GM19467 (cell line): Measurements from ENCODE around the gene GUCY1A2.

Experiments
- ATAC-seq: cut with Tn5 transposase; IDR thresholded peaks from one replicate; pipeline ENCODE4 v1.9.1; 2021; ENCODE audit warnings: mild to moderate bottlenecking, moderate library complexity; ENCODE audit not compliant: unreplicated experiment

Gene GUCY1A2

DNA sequence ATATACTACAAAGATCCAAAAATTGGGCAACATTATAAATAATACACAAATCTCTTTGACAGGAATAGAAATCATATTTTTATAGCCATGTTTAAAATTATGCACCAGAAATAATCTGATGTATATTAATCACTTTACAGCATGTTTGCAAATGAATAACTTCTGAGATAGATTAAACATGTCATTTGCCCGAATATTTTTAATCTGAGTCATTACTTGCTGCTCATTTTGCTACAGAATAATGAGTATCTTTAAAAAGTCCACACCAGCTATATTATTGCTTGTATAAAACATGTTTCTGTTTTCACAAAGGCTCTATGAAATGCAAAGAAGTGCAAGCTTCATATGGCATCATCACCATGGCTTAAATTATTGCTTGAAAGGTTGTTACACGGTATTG lies 336.8 kb downstream of the GUCY1A2 start:
- ATAC-seq: no peak

DNA sequence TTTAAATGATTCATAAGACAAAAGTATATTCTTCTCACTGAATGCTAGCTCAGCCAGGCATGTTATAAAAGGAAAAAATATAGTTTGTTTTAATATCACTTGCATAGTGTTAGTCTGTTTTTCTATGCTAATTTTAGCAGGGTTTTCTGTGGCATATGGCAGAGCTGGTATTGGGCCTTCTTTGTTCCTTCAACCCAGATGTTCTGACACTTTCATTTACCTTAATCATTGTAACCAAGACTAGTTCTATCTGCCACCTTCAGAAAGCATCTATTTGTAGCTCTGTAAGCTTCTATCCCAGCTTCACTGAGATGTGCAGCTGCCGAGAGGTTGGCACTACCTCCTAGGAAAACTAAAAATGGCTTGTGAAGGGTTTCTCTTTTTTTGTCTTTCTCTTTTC lies 338.7 kb downstream of the GUCY1A2 start:
- no peak for ATAC-seq

DNA sequence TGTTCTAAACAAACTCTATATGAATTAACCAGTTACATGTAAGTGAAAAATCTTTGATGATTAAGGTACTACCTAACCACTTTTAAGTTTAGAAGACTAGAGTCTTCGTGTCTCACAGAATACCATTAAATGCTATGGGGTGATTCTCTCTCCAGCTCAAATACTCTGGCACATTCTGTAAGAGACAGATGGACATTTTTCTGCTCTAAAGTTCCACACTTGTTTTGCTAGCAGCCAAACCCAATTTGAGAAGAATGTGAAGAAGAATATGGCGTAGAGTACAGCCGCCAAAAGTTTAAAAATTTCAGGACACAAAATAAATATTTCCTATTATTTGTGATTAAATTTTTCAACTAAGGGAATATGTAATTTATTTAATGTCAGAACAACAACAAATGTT lies 339.1 kb downstream of the GUCY1A2 start:
- ATAC-seq: no peak

DNA sequence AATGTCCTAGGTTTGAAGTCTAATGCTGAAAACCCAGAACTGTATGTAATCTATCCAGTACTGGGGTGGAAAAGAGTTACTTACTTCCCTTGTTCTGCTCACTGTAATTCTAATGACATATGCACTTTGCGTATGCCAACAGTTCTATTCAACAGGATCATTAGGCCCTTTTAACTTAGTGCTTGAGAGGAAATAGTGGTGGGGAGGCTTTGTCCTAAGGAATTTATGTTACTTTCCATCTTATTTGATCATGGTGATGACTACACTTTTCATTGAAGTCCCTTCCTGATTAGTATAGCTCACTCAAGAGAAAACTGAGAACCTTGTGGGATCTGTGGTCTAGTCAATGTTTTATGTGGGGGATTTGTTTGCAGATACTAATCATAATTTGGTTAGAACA lies 348.2 kb downstream of the GUCY1A2 start:
- ATAC-seq: no peak

DNA sequence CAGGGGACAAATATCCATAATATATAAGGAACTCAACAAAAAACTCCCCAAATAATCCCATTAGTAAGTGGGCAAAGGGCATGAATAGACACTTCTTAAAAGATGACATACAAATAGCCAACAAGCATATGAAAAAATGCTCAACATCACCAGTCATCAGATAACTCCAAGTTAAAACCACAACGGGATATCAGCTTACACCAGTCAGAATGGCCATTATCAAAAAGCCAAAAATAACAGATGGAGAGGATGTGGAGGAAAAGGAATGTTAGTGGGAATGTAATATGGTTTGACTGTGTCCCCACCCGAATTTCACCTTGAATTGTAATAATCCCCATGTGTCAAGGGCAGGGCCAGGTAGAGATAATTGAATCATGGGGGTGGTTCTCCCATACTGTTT lies 350.1 kb downstream of the GUCY1A2 start:
- no peak for ATAC-seq

DNA sequence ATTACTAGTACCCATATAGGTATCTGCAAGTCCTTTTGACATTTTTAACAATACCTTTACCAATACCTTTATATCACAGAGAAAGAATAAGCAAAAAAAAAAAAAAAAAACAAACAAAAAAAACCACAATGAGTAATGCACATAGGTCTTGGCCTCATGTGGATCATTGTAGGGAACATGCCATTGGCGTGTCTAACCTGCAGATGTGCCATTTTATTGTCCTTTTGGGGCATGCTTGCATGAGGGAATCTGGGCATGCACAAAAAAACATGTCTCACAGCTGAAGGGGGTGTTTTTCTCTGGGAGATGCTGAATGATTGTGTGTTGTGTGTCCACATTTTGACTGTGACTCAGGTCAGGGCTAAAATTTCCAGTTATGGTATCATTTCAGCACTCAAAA lies 361.6 kb downstream of the GUCY1A2 start:
- no peak for ATAC-seq

DNA sequence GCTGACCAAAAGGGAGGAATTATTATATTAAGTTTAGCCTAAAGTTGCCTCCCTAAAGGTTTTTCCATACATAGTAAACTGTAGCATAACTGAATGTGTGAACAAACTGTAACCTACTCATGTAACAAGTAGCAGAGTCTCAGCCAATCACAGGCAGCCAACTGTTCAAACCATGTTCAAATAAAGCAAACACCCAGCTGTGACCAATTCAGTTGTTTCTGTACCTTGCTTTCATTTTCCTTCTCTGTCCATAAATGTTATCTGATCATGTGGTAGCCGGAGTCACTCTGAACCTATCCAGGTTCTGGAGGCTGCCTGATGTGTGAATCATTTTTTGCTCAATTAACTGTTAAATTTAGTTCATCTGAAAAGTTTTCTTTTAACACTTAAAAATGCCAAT lies 373.5 kb downstream of the GUCY1A2 start:
- ATAC-seq: no peak

DNA sequence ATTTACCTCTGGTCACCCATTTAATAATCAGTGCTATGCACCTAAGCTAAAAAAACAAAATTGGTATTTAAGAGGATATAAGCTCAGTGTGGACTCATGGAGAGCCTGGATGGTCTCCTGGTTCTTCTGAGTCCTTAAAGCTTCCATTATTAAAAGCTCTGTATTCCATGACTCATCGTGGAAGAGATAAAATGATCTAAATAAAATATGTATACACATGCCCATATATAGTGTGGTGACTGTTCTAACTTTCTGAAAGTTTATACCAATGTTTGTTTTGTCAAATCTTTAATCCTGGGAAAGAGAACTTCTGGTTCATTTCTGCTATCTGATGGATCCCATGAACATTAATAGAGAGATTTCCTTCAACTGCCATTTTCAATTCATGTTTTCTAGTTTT lies 375.9 kb downstream of the GUCY1A2 start:
- ATAC-seq: no peak

DNA sequence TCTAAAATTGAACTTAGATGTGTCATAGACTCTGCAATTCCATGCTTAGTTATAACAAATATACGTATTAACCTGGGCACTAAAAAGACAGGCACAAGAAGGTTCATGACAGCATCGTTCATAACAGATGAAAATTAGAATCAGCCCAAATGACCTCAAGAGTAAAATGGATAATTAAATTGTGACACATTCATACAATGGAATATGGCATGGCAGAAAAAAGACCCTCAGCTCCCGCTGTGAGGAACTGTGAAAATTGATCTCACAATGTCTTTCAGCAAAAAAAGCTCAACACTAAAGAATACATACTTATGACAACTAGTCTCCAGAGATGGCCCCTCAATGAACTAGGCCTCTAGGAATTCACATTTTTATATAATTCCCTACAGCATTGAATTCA lies 386.0 kb downstream of the GUCY1A2 start:
- no peak for ATAC-seq

DNA sequence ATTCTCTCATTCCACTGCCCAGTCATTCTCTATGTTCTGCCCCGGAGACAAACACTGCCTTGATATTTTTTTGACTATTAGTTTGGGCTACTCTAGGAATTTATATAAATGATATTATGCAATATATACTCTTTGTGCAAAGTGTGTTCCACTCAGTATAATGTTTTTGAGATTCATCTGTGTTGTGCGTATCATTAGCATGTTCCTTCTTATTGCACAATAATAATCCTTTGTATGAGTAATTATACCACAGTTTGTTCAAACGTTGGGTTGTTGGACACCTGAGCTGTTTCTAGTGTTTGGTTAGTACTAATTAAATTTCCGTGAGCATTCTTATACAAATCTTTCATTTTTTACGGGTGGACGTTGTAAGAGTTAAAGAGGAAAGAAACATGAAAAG lies 390.6 kb downstream of the GUCY1A2 start:
- no peak for ATAC-seq

DNA sequence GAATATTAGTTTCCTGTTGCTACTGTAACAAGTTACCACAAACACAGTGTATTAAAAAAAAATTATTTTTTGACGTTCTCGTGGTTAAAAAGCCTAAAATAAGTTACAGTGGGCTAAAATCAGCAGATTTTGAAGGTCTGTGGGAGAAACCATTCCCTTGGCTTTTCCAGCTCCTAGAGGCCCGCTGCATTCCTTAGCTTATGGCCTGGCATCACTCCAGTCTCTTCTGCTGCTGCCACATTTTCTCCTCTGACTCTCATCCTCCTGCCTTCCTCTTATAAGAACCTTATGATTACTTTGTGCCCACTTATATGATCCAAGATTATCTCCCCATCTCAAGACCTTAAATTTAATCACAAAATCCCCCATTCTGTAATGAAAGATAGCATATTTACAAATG lies 392.7 kb downstream of the GUCY1A2 start:
- ATAC-seq: no peak

DNA sequence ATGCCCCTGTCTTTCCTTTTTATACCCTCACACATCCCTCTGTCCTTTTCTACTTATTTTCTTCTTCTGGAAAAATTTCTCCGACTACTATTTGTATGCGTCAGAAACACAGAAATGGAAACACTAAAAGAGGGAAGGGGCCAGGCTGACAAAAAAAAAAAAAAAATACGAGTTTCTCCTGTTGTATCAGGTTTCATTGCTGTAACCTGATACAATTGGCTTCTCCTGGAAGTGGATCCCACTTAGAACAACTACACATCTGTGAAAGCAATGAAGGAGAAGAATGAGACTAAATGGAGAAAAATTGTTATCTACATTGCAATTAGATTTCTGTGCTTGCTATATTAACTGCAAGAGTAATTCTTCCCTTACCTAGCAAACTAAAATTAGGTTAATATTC lies 393.9 kb downstream of the GUCY1A2 start:
- ATAC-seq: no peak
